ENCODE results near the gene ATF3.

DNA sequence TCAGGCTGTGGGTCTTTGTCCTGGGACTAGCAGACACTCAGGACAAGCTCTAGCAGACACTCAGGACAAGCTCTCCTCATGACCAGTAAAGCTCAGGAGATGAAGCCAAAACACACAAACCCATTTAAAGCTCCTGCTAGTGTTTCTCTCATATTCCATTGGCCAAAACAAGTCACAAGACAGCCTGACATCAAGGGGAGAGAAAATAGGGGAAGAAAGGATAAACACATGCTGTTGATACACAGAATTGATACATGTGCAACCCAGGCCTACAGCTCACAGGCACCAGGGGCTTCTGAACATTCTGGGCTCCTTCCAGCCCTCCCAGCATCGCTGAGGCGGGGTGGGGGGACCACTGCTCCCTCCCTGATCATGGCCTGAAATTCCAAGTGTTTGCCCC is 35.3 kb downstream of the ATF3 start:
- TF ChIP-seq, protein P1, sequence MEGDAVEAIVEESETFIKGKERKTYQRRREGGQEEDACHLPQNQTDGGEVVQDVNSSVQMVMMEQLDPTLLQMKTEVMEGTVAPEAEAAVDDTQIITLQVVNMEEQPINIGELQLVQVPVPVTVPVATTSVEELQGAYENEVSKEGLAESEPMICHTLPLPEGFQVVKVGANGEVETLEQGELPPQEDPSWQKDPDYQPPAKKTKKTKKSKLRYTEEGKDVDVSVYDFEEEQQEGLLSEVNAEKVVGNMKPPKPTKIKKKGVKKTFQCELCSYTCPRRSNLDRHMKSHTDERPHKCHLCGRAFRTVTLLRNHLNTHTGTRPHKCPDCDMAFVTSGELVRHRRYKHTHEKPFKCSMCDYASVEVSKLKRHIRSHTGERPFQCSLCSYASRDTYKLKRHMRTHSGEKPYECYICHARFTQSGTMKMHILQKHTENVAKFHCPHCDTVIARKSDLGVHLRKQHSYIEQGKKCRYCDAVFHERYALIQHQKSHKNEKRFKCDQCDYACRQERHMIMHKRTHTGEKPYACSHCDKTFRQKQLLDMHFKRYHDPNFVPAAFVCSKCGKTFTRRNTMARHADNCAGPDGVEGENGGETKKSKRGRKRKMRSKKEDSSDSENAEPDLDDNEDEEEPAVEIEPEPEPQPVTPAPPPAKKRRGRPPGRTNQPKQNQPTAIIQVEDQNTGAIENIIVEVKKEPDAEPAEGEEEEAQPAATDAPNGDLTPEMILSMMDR (IDR thresholded peaks at IDR 0.05; ENCODE audit: low read length), result no peak
- no peak for TF ChIP-seq EZH2 (IDR thresholded peaks at IDR 0.05; ENCODE audit: borderline replicate concordance, low read length)

All from OCI-LY1 (cell line).